Measurements from ENCODE around the gene ZBTB7B.
A peak's percentile ranks its signal among the peaks of the same experiment; 100 is the strongest.

Gene ZBTB7B

GRCh38 chr1:154982897-154983648 is 19.5 kb upstream of the ZBTB7B start, which contains the start of gene FLAD1:
Gene FLAD1 (plus strand): TSS chr1:154983344. CDS start chr1:154983695, 351 bp downstream.
- TF ChIP-seq SIN3A (IDR thresholded peaks at IDR 0.05; ENCODE audit: borderline replicate concordance, insufficient read depth, low read length) (no peak), POLR2AphosphoS5 (IDR thresholded peaks at IDR 0.05; ENCODE audit: low read depth, low read length) (peak; percentile 81)

- TF ChIP-seq POLR2AphosphoS5 (IDR thresholded peaks at IDR 0.05; ENCODE audit: low read depth, low read length): no peak
- TF ChIP-seq REST (IDR thresholded peaks at IDR 0.05; ENCODE audit: insufficient read depth in 1 of 2, low read depth in 2 of 2, low read length in 2 of 2): no peak
- TF ChIP-seq TAF1 (IDR thresholded peaks at IDR 0.05; ENCODE audit: borderline replicate concordance, insufficient read depth, low read length): no peak
- no peak for TF ChIP-seq SIN3A (IDR thresholded peaks at IDR 0.05; ENCODE audit: borderline replicate concordance, insufficient read depth, low read length)
Measured at GRCh38 chr1:154983776-154984466, 18.7 kb upstream of the ZBTB7B start.

GRCh38 chr1:154987326-154987725 is 15.3 kb upstream of the ZBTB7B start:
- TF ChIP-seq REST (IDR thresholded peaks at IDR 0.05; ENCODE audit: insufficient read depth in 1 of 2, low read depth in 2 of 2, low read length in 2 of 2) (no peak), POLR2AphosphoS5 (IDR thresholded peaks at IDR 0.05; ENCODE audit: low read depth, low read length) (no peak), FOXP2 (optimal IDR thresholded peaks at IDR 0.05; ENCODE audit: borderline replicate concordance, extremely low read depth, extremely low read length, insufficient read depth) (no peak), TAF1 (IDR thresholded peaks at IDR 0.05; ENCODE audit: borderline replicate concordance, insufficient read depth, low read length) (no peak), SIN3A (IDR thresholded peaks at IDR 0.05; ENCODE audit: borderline replicate concordance, insufficient read depth, low read length) (no peak)

DNA sequence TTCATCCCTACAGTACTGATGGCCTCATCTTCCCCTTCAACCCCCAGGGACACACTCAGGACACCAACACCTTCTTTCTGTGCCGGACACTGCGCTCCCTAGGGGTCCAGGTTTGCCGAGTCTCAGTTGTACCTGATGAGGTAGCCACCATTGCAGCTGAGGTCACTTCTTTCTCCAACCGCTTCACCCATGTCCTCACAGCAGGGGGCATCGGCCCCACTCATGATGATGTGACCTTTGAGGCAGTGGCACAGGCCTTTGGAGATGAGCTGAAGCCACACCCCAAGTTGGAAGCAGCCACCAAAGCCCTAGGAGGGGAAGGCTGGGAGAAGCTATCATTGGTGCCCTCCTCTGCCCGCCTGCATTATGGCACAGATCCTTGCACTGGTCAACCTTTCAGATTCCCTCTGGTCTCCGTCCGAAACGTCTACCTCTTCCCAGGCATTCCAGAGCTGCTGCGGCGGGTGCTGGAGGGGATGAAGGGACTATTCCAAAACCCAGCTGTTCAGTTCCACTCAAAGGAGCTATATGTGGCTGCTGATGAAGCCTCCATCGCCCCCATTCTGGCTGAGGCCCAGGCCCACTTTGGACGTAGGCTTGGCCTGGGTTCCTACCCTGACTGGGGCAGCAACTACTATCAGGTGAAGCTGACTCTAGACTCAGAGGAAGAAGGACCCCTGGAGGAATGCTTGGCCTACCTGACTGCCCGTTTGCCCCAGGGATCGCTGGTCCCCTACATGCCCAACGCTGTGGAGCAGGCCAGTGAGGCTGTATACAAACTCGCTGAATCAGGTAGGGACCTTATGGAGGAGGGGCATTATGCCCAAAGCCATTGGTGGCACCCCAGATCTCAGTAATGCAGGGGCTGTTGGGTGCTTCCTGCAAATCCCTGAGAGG is 14.3 kb upstream of the ZBTB7B start:
- TF ChIP-seq FOXP2 (optimal IDR thresholded peaks at IDR 0.05; ENCODE audit: borderline replicate concordance, extremely low read depth, extremely low read length, insufficient read depth) (no peak), POLR2AphosphoS5 (IDR thresholded peaks at IDR 0.05; ENCODE audit: low read depth, low read length) (no peak), SIN3A (IDR thresholded peaks at IDR 0.05; ENCODE audit: borderline replicate concordance, insufficient read depth, low read length) (no peak), REST (IDR thresholded peaks at IDR 0.05; ENCODE audit: insufficient read depth in 1 of 2, low read depth in 2 of 2, low read length in 2 of 2) (no peak)

GRCh38 chr1:154989195-154989860 is 13.3 kb upstream of the ZBTB7B start:
- TF ChIP-seq SIN3A (IDR thresholded peaks at IDR 0.05; ENCODE audit: borderline replicate concordance, insufficient read depth, low read length) (no peak), FOXP2 (optimal IDR thresholded peaks at IDR 0.05; ENCODE audit: borderline replicate concordance, extremely low read depth, extremely low read length, insufficient read depth) (no peak), TAF1 (IDR thresholded peaks at IDR 0.05; ENCODE audit: borderline replicate concordance, insufficient read depth, low read length) (no peak), POLR2AphosphoS5 (IDR thresholded peaks at IDR 0.05; ENCODE audit: low read depth, low read length) (no peak), REST (IDR thresholded peaks at IDR 0.05; ENCODE audit: insufficient read depth in 1 of 2, low read depth in 2 of 2, low read length in 2 of 2) (no peak)
